Smooth muscle cell (in vitro differentiated cells): ENCODE measurements around the gene TUBB1. TPM values are rescaled to one million over a fixed set of nuclear protein-coding genes. Genes with fewer than 3 reads are reported as not detected.

Experiments
- DNase-seq: peaks from one replicate; lab custom pipeline; 2025; ENCODE audit not compliant: unreplicated experiment; lab: John Stamatoyannopoulos, UW
- H2AFZ ChIP-seq: fragments of 200-600 bp; sonication (generic); 2 replicates; pipeline ENCODE4 v1.6.0; 2016; ENCODE audit warnings: antibody characterized with exemption, low read depth, mild to moderate bottlenecking
- H3F3A ChIP-seq: fragments of 200-600 bp; sonication (generic); 2 replicates; pipeline ENCODE4 v1.6.0; 2017; ENCODE audit warnings: antibody characterized with exemption, low read depth
- H3K27ac ChIP-seq: fragments of 200-600 bp; sonication (generic); 2 replicates; pipeline ENCODE4 v1.5.1; 2016; ENCODE audit warnings: low read depth, mild to moderate bottlenecking
- H3K27me3 ChIP-seq: fragments of 200-600 bp; sonication (generic); 2 replicates; pipeline ENCODE4 v1.6.1; 2016; ENCODE audit warnings: low read depth, mild to moderate bottlenecking
- H3K36me3 ChIP-seq: fragments of 200-600 bp; sonication (generic); 2 replicates; pipeline ENCODE4 v1.5.1; 2016; ENCODE audit warnings: low read depth
- H3K4me1 ChIP-seq: fragments of 200-600 bp; sonication (generic); 2 replicates; pipeline ENCODE4 v1.5.1; 2016; ENCODE audit warnings: low read depth
- H3K4me2 ChIP-seq: fragments of 200-600 bp; sonication (generic); 2 replicates; pipeline ENCODE4 v1.6.0; 2016; ENCODE audit warnings: mild to moderate bottlenecking
- H3K4me3 ChIP-seq: fragments of 200-600 bp; sonication (generic); 2 replicates; pipeline ENCODE4 v1.5.1; 2016; ENCODE audit warnings: mild to moderate bottlenecking
- H3K79me2 ChIP-seq: fragments of 200-600 bp; sonication (generic); 2 replicates; pipeline ENCODE4 v1.6.0; 2016; ENCODE audit warnings: low read depth, mild to moderate bottlenecking
- H3K9ac ChIP-seq: fragments of 200-600 bp; sonication (generic); 2 replicates; pipeline ENCODE4 v1.6.0; 2016; ENCODE audit warnings: low read depth
- H3K9me3 ChIP-seq: fragments of 200-600 bp; sonication (generic); replicated peaks from 2 replicates; pipeline ENCODE4 v1.5.1; 2016; ENCODE audit warnings: low read depth
- H4K20me1 ChIP-seq: fragments of 200-600 bp; sonication (generic); 2 replicates; pipeline ENCODE4 v1.6.0; 2016; ENCODE audit warnings: low read depth
- WGBS: methylation state at CpG from one replicate; pipeline ENCODE4 v1.1.7; 2016; ENCODE audit warnings: low lambda C conversion rate; 5-methylcytosine and 5-hydroxymethylcytosine counted together
- polyA plus RNA-seq: library from polyadenylated mRNA; unstranded; fragments of >200 nt; fragmentation: Nextera tagmentation; extraction: Ambion mirVana; gene quantifications from 2 replicates; pipeline ENCODE4 v1.2.1, GENCODE V29; 2016
- total RNA-seq: library from RNA; depleted of rRNA; stranded (reverse); fragments of >200 nt; gene quantifications from 2 replicates; pipeline ENCODE4 v1.2.3, GENCODE V29; 2014
- TF ChIP-seq, protein P1 (sequence below): fragments of 200-600 bp; sonication (generic); IDR thresholded peaks from 2 replicates; pipeline ENCODE4 v1.5.1; 2017; ENCODE audit warnings: borderline replicate concordance, mild to moderate bottlenecking, antibody characterized with exemption; ENCODE audit not compliant: insufficient read depth, poor library complexity, severe bottlenecking

TUBB1 gene
- total and polyA plus RNA-seq, 2 experiments from 2014 or later, result 0.67 TPM; not detected in 1

GRCh38 chr20:59074456-59074855 is 55.2 kb downstream of the TUBB1 start:
- H3K27ac ChIP-seq, result no peak overlapping the region
- no peak for DNase-seq
- H3K27me3 ChIP-seq, result peaks cover 34% of the 10 kb centered on the region
- H3F3A ChIP-seq, result no peaks in the 10 kb centered on the region
- no peaks in the 10 kb centered on the region for H3K79me2 ChIP-seq
- TF ChIP-seq, protein P1, sequence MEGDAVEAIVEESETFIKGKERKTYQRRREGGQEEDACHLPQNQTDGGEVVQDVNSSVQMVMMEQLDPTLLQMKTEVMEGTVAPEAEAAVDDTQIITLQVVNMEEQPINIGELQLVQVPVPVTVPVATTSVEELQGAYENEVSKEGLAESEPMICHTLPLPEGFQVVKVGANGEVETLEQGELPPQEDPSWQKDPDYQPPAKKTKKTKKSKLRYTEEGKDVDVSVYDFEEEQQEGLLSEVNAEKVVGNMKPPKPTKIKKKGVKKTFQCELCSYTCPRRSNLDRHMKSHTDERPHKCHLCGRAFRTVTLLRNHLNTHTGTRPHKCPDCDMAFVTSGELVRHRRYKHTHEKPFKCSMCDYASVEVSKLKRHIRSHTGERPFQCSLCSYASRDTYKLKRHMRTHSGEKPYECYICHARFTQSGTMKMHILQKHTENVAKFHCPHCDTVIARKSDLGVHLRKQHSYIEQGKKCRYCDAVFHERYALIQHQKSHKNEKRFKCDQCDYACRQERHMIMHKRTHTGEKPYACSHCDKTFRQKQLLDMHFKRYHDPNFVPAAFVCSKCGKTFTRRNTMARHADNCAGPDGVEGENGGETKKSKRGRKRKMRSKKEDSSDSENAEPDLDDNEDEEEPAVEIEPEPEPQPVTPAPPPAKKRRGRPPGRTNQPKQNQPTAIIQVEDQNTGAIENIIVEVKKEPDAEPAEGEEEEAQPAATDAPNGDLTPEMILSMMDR, result no peak
- no peaks in the 10 kb centered on the region for H3K9me3 ChIP-seq
- H4K20me1 ChIP-seq, result no peaks in the 10 kb centered on the region
- H3K4me2 ChIP-seq, result no peak overlapping the region
- no peak overlapping the region for H3K9ac ChIP-seq
- H3K4me1 ChIP-seq, result no peaks in the 10 kb centered on the region
- WGBS, result 29% methylated on average over 3 of the region's 3 CpGs
- no peaks in the 10 kb centered on the region for H3K36me3 ChIP-seq
- H2AFZ ChIP-seq, result no peak overlapping the region
- no peak overlapping the region for H3K4me3 ChIP-seq

- no peaks in the 10 kb centered on the region for H3K36me3 ChIP-seq
- no peak for DNase-seq
- no peaks in the 10 kb centered on the region for H3K79me2 ChIP-seq
- H3K4me3 ChIP-seq, result no peak overlapping the region
- H3K4me2 ChIP-seq, result no peak overlapping the region
- no peak overlapping the region for H3K9ac ChIP-seq
- TF ChIP-seq, protein P1, result no peak
- WGBS, result 80% methylated on average over 4 of the region's 4 CpGs
- no peak overlapping the region for H2AFZ ChIP-seq
- H3F3A ChIP-seq, result no peaks in the 10 kb centered on the region
- H3K27me3 ChIP-seq, result peaks cover 34% of the 10 kb centered on the region
- no peaks in the 10 kb centered on the region for H3K9me3 ChIP-seq
- H3K4me1 ChIP-seq, result no peaks in the 10 kb centered on the region
- H4K20me1 ChIP-seq, result no peaks in the 10 kb centered on the region
- H3K27ac ChIP-seq, result no peak overlapping the region
Measured at GRCh38 chr20:59075934-59076508, 56.8 kb downstream of the TUBB1 start.

Other genes with a start within 250 kb of the TUBB1 start
- gene GNAS-AS1, start 168.5 kb upstream of the TUBB1 start, total RNA-seq, result 0.13 and 0.40 TPM in 2 replicates
- gene GNAS-AS1, start 168.5 kb upstream of the TUBB1 start, polyA plus RNA-seq, result 0.35 TPM in 1 of 2 replicates, not detected in the other
- 1,103 and 1,240 TPM in 2 replicates for gene GNAS, start 166.7 kb upstream of the TUBB1 start, total RNA-seq
- 1,914 and 1,960 TPM in 2 replicates for gene GNAS, start 166.7 kb upstream of the TUBB1 start, polyA plus RNA-seq
- gene NELFCD, start 38.2 kb upstream of the TUBB1 start, total RNA-seq, result 25.4 and 27.6 TPM in 2 replicates
- 40.3 and 44.9 TPM in 2 replicates for gene NELFCD, start 38.2 kb upstream of the TUBB1 start, polyA plus RNA-seq
- 151 and 171 TPM in 2 replicates for gene CTSZ, start 12.2 kb upstream of the TUBB1 start, total RNA-seq
- 9.4 and 12.7 TPM in 2 replicates for gene CTSZ, start 12.2 kb upstream of the TUBB1 start, polyA plus RNA-seq
- 48.1 and 48.6 TPM in 2 replicates for gene ATP5F1E, start 12.9 kb downstream of the TUBB1 start, total RNA-seq
- gene ATP5F1E, start 12.9 kb downstream of the TUBB1 start, polyA plus RNA-seq, result 265 and 280 TPM in 2 replicates
- gene PRELID3B, start 23.4 kb downstream of the TUBB1 start, total RNA-seq, result 39.1 and 44.9 TPM in 2 replicates
- gene PRELID3B, start 23.4 kb downstream of the TUBB1 start, polyA plus RNA-seq, result 20.9 and 25.8 TPM in 2 replicates
- not detected in 2 replicates for gene ZNF831, start 144.4 kb downstream of the TUBB1 start, total RNA-seq
- gene ZNF831, start 144.4 kb downstream of the TUBB1 start, polyA plus RNA-seq, result not detected in 2 replicates